Activated CD4-positive, alpha-beta T cell treated with anti-CD3 and anti-CD28 coated beads, Interleukin-2, Interleukin-6, amounts not matched to agents 100 ng/mL and 50 ng/mL, durations not matched to agents 16 hours and 8 hours (primary cell): ENCODE data around the gene KCNT2.
"Not testable (repeated sequence)": the region's sequence is repeated elsewhere in the genome, so short reads cannot be mapped to it uniquely, and the experiment has no call there.

Source experiments
- DNase-seq: peaks from one replicate; pipeline ENCODE4 v3.0.0-alpha.2; 2020

KCNT2 gene

GRCh38 chr1:196305216-196305615 is 303.0 kb downstream of the KCNT2 start:
- no peak for DNase-seq

GRCh38 chr1:196302981-196303380 is 305.3 kb downstream of the KCNT2 start:
- no peak for DNase-seq

DNA sequence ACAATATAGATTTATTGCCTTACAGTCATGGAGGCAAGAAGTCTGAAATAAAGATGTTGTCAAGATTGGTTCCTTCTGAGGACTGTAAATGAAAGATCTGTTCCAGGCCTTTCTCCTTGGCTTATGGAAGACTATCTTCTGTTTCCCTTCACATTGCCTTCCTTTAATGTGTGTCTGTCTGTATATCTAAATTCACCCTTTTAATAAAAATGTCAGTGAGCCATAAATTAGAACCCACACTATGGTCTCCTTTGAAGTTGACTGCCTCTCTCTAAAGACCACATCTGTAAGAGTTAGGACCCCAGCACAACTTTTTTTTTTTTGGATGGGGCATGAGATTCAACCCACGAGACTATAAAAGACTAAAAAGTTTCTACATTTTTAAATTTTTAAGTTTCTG is 305.8 kb downstream of the KCNT2 start:
- DNase-seq: no peak

GRCh38 chr1:196295766-196296165 is 312.5 kb downstream of the KCNT2 start:
- no peak for DNase-seq

DNA sequence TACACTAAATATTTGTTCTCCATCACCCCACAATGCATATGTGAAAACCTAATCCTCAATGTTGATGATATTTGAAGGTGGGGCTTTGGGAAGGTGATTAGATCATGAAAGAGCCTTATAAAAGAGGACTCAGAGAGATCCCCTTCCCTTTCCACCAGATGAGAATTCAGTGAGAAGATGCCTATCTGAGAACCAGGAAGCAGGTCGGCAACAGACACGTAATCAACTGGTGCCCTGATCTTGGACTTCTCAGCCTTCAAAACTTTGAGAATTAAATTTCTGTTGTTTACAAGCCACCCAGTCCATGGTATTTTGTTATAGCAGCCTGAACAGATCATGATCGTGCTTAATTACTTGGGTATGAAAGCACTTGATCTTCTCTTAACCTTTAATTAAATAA is 329.4 kb downstream of the KCNT2 start:
- no peak for DNase-seq

- no peak for DNase-seq
Observed at GRCh38 chr1:196277860-196278259, 330.4 kb downstream of the KCNT2 start.

- DNase-seq: no peak
Observed at GRCh38 chr1:196271212-196271947, 336.9 kb downstream of the KCNT2 start.

DNA sequence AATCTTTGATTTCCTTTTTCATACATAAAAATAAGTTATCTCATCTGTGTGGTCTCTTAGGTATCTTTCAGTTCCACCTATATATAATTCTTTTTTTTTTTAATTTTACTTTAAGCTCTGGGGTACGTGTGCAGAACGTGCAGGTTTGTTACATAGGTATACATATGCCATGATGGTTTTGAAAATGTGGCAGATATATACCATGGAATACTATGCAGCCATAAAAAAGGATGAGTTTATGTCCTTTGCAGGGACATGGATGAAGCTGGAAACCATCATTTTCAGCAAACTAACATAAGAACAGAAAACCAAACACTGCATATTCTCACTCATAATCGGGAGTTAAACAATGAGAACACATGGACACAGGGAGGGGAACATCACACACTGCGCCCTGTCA is 345.2 kb downstream of the KCNT2 start:
- not testable (repeated sequence) for DNase-seq

DNA sequence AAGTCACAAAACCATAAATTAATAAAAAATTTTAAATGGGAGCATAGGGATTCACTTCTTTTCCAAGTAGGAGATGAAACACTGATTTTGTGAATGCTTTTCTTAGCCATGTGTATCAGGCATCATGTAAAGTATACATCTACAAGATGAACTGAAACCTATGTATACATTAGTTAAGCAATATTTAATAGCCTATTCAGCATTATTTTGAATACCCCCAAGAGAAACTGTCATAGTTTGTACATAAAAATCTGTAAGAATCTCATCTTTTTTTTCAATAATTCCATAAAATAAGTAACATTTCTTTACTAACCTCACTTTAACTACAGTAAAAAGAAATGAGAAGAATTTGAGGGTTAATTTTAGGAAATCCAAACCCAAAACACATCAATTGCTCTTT is 348.0 kb downstream of the KCNT2 start:
- DNase-seq: no peak

- no peak for DNase-seq
Observed at GRCh38 chr1:196259316-196259715, 348.9 kb downstream of the KCNT2 start.

- DNase-seq: no peak
Observed at GRCh38 chr1:196255762-196256161, 352.5 kb downstream of the KCNT2 start.

DNA sequence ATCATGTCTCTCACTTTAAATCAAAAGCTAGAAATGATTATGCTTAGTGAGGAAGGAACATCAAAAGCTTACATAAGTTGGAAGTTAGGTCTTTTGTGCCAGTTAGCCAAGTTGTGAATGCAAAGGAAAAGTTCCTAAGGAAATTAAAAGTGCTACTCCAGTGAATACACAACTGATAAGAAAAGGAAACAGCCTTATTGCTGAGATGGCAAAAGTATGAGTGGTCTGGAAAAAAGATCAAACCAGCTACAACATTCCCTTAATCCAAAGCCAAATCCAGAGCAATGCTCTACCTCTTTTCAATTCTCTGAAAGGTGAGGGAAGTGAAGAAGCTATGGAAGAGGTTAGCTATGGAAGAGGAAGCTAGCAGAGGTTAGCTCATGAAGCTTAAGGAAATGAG is 378.7 kb downstream of the KCNT2 start:
- no peak for DNase-seq

DNA sequence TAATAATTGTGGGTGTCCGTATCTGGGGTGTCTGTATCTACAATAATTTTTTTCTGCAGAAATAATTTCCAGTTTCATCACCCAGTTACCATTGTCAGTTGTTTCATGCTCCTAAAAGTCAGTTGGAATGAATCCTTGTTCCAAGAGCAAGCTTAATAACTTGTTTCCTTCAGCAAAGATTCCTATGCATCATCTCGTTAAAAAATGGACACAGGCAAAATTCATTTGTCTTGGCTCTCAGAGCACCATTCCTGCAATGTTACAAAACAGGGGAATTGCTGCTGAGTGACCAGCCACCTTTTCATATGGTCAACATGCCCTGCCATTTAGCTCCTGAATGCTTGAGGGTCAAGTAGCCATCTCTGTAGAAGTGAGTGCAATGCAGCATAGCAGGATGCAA is 393.4 kb downstream of the KCNT2 start:
- no peak for DNase-seq

DNA sequence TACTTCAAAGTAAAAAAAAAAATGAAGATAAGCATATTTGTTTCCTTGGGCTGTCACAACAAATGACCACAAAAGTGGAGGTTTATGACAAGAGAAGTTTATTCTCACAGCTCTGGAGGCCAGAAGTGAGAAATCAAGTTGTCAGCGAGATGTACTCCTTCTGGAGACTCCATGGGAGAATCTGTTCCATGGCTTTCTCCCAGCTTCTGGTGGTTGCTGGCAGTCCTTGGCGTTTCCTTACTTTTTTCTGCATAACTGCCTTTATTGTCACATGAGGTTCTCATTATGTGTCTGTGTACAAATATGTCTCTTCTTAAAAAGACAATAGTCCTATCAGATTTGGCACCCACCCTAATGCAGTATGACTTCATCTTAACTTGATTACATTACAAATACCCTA is 398.3 kb downstream of the KCNT2 start:
- no peak for DNase-seq

DNA sequence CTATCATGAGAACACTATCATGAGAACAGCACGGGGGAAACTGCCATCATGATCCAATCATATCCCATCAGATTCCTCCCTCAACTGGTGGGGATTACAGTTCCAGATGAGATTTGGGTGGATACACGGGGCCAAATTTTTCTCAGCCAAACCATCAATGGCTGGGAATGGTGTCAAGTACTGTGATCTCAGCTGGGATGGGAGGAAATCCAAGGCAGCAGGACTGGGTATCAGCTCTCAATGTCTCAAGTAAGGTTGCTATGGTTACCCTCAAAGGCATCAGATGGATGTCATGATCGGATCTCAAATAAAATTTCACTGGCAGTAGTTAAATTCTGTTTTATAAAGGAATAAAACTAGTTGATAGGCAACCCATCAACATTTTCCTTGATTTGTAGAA is 399.0 kb downstream of the KCNT2 start:
- DNase-seq: no peak

- no peak for DNase-seq
Observed at GRCh38 chr1:196207612-196208217, 400.5 kb downstream of the KCNT2 start.

DNA sequence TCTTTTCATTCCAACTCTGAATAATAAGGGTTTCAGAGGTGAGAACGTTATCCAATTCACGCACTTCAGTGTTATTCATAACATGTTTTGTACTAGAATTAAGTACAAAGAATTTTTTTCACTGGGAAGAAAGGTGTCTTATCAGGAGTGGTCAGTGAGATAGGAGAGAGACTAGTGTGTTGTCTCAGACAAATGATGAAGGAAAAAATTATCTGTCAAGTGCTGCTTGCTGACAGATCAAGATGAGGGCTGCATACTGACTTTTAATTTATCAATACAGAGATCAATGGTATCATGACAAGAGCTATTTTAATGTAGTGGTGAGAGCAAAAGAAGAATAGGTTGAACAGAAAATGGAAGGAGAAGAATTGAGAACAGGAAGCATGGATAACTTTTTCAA is 402.4 kb downstream of the KCNT2 start:
- no peak for DNase-seq

GRCh38 chr1:196196486-196196885 is 411.8 kb downstream of the KCNT2 start:
- no peak for DNase-seq

DNA sequence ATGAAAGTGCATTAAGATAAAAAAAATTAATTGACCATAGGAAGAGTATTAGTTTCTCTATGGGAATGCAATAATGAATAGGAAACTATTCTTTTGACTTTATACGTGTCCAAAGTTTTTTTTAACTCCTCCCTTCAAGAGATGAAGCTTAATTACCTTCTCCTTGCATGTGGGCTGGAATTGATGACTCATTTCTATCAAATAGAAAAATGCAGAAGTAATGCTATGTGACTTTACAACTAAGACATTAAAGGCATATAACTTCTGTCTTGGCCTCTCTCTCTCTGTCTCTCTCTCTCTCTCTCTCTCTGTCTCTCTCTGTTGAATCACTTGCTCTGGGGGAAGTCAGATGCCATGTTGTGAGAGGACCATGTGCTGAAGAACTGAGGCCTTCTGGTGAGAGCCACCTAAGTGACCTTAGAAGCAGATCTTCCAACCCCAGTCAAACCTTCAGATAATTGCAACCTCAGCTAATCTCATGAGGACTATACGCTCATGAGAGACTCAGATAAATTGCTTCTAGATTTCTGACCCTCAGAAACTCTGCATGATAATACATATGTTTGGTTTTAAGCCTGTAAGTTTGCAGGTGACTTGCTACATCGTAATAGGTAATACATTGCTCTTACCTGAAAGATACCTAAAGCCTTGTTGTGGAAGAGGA is 414.2 kb downstream of the KCNT2 start:
- DNase-seq: no peak

DNA sequence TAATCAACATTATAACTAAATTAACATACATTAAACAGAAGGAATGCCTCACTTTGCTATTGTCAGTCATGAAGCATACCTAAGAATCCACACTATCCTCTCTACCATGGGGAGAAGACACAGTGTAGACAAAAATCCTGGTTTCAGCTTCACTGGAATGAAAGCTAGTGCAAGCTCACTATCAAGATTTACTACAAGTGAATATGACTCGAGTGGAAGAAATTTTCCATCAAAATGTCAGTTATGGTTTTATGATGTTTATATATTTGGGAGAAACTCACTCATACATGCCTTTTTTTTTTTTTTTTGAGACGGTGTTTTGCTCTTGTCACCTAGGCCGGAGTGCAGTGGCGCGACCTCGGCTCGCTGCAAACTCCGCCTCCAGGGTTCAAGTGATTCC is 424.3 kb downstream of the KCNT2 start:
- DNase-seq: no peak

GRCh38 chr1:196181594-196181878 is 426.7 kb downstream of the KCNT2 start:
- DNase-seq: no peak

- no peak for DNase-seq
Observed at GRCh38 chr1:196180847-196181593, 427.2 kb downstream of the KCNT2 start.

DNA sequence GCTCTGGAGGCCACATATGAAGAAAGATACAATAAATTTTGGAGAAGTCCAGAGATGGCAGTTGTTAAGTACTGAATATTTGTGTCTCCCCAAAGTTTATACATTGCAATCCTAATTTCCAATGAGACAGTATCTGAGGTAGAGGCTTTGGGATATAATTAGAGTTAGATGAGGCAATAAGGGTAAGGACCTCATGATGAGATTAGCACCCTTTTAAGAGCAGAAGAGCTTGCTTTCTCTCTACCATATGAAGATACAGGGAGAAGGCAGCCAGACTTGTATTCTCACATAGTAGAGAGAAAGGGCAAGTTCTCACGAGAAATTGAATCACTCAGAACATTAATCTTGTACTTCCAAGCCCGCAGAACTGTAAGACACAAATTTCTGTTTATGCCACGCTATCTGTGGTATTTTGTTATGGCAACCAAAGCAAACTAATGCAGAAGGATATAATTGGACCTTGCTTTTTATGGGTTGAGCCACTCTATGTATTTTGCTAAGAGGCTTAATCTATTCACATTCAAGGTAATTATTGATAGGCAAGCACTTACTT is 430.1 kb downstream of the KCNT2 start:
- DNase-seq: no peak
